ENCODE measurements around the gene HNMT. TPM values are rescaled to one million over a fixed set of nuclear protein-coding genes. Genes with fewer than 3 reads are reported as not detected.

Gene HNMT
- total RNA-seq, 2 experiments from 2014 or later: not detected

- CTCF ChIA-PET: interaction anchor here (0.6 to 0.8 kb wide), 2 partner anchors 49 to 949 kb away, joined by 3 to 4 read pairs; no protein-coding TSS in a partner anchor
- Mint-ChIP-seq H3K36me3 (ENCODE audit: low read depth) (no peaks in the 10 kb centered on the region), H3K9me3 (no peaks in the 10 kb centered on the region), H3K4me3 (no peak overlapping the region), H3K4me1 (ENCODE audit: low read depth) (no peaks in the 10 kb centered on the region), H3K27me3 (ENCODE audit: low read depth) (no peaks in the 10 kb centered on the region), H3K27ac (no peak overlapping the region)
- intact Hi-C loops (cut with micrococcal nuclease): no loop called here
- no peak for DNase-seq
Observed at GRCh38 chr2:138059487-138060300, 95.4 kb downstream of the HNMT start.

- intact Hi-C loops (cut with micrococcal nuclease): no loop called here
- DNase-seq: no peak
- no peak overlapping the region for H3K4me3 Mint-ChIP-seq
- no peaks in the 10 kb centered on the region for H3K27me3 Mint-ChIP-seq (ENCODE audit: low read depth)
- H3K9me3 Mint-ChIP-seq: no peaks in the 10 kb centered on the region
- no peaks in the 10 kb centered on the region for H3K36me3 Mint-ChIP-seq (ENCODE audit: low read depth)
- CTCF ChIA-PET: no interaction called here
- no peak overlapping the region for H3K27ac Mint-ChIP-seq
- H3K4me1 Mint-ChIP-seq (ENCODE audit: low read depth): no peaks in the 10 kb centered on the region
Observed at GRCh38 chr2:138060301-138060635, 96.0 kb downstream of the HNMT start.

GRCh38 chr2:138061961-138062360 lies 97.7 kb downstream of the HNMT start:
- CTCF ChIA-PET: no interaction called here
- H3K27ac Mint-ChIP-seq: no peak overlapping the region
- no peaks in the 10 kb centered on the region for H3K4me1 Mint-ChIP-seq (ENCODE audit: low read depth)
- no peaks in the 10 kb centered on the region for H3K27me3 Mint-ChIP-seq (ENCODE audit: low read depth)
- H3K4me3 Mint-ChIP-seq: no peak overlapping the region
- intact Hi-C loops (cut with micrococcal nuclease): no loop called here
- no peak for DNase-seq
- H3K36me3 Mint-ChIP-seq (ENCODE audit: low read depth): no peaks in the 10 kb centered on the region
- H3K9me3 Mint-ChIP-seq: no peaks in the 10 kb centered on the region

GRCh38 chr2:138063181-138063580 lies 98.9 kb downstream of the HNMT start:
- no peak overlapping the region for H3K27ac Mint-ChIP-seq
- intact Hi-C loops (cut with micrococcal nuclease): no loop called here
- no peaks in the 10 kb centered on the region for H3K36me3 Mint-ChIP-seq (ENCODE audit: low read depth)
- no peak for DNase-seq
- CTCF ChIA-PET: no interaction called here
- no peaks in the 10 kb centered on the region for H3K27me3 Mint-ChIP-seq (ENCODE audit: low read depth)
- no peaks in the 10 kb centered on the region for H3K4me1 Mint-ChIP-seq (ENCODE audit: low read depth)
- H3K4me3 Mint-ChIP-seq: no peak overlapping the region
- no peaks in the 10 kb centered on the region for H3K9me3 Mint-ChIP-seq
